GM12874 (cell line): Measurements from ENCODE around the gene KRT80.

Source experiments
- CTCF ChIP-seq: IDR thresholded peaks from 2 replicates; pipeline ENCODE4 v1.5.1; 2011; ENCODE audit warnings: low read depth, mild to moderate bottlenecking, control low read depth, low read length, moderate library complexity; ENCODE audit not compliant: insufficient read depth

The KRT80 gene

GRCh38 chr12:52147367-52147963 is 44.3 kb downstream of the KRT80 start:
- no peak for TF ChIP-seq CTCF

DNA sequence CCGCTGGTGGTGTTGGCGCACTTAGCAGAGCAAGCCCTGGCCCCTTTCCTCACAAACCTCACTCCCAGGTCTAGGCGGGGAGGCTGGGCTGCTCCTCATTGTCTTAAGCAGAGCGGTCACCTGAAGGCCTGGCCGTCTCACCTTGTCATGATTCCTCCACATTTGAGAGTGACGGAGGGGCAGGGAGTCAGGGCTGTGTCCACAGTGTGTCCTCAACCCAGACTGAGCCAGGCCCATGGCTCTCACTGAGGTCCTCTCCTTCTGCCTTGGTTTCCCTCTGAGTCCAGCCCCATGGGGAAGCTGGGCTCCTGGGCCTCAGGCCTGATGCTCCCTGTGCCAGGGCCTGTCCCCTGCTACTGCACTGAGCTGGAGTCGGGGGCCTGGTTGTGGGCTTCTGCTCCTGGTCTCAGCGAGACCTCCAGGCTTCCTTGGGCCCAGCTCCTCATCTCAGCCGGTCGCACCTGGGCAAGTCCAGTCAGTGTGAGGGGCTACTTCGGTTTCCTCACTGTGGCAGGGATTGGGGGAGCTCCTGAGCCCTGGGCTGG is 44.9 kb downstream of the KRT80 start:
- TF ChIP-seq CTCF = no peak

DNA sequence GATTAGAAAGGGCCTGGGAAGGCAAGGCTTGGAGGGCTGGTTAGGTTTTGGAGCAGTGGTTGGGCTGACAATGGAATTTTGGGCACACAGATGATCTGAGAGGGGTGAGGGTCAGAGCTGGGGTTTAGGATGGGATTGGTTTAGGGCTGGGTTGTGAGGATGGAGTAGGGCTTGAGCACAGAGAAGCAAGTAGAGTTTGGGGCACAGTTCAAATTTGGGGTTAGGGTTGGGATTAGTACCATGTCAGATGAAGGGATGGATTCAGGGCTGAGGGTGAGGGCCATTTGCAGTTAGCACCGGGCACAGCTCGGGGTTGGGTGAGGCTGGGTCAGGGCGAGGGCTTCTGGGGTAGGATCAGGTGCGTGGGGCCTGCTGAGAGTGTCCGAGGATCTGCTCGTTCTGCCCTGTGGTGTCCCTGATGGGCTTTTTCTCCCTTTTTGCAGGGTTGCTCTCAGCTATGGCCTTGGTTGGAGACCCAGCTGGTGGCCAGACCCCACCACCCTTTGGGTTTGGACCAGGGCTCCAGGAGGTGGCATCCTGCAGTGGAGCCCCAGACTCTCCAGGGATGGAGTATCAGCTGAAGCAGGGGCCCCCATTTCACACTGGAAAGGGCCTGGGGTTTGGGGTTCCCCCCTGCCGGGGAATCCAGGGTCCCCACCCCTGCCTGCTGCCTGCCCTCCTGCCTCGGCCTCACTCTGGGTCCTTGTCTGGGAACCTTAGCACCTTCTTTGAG is 45.6 kb downstream of the KRT80 start:
- TF ChIP-seq CTCF = no peak

DNA sequence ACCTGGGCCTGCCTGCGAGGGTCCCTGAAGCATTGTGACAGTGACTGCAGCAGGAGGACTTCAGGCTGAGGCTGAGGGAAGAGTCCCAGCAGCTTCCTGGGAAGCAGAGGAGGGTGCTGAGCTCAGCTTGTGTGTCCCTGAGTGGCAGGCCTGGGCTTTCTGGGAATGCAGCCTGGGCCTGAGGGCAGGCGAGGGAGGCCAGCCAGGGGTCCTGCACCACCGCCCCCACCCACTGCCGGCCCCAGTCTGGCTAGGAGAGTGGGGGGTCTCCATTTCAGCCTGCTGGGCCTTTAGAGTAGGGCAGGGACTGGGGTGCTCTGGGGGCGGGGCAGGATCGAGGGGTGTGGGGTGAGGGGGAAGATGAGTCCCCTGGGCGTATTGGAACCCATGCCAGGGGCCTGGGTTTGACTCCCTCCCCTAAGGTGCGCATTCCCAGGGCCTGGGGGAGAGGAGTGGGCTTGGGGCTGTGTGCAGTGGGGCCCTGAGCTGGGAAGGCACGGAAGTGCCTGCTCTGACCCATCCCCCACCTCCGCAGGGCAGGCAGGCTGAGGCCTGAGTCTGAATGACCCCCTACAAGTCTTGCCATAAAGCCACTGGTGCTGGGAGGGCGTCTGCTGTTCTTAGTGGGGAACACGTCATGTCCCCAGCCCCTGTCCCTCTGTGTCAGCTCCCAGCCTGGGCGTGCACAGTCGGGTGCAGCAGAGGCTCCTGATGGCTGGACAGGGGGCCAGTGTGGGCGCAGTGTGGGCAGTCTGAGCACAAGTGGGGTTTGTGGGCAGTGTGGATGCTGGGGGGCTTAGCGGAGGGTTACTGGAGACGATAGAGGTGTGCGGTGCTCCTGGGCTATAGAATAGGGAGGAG is 46.4 kb downstream of the KRT80 start:
- no peak for TF ChIP-seq CTCF

- no peak for TF ChIP-seq CTCF
Observed at GRCh38 chr12:52144512-52145227, 47.1 kb downstream of the KRT80 start.

GRCh38 chr12:52142431-52142830 is 49.4 kb downstream of the KRT80 start:
- no peak for TF ChIP-seq CTCF
